Stimulated activated CD4-positive, alpha-beta T cell treated with anti-CD3 and anti-CD28 coated beads, Interleukin-4, amount 100 ng/mL, for 1 hour (primary cell): ENCODE results near the gene CCSER1.

ENCODE experiments used
- DNase-seq: peaks from one replicate; pipeline ENCODE4 v3.0.0-alpha.2; 2020

The CCSER1 gene

GRCh38 chr4:91630054-91630453, 1502.9 kb downstream of the CCSER1 start:
- no peak for DNase-seq

- DNase-seq: no peak
These were observed 1503.6 kb downstream of the CCSER1 start for GRCh38 chr4:91630764-91631163.

- no peak for DNase-seq
These were observed 1504.1 kb downstream of the CCSER1 start for GRCh38 chr4:91631335-91631734.

GRCh38 chr4:91636083-91636482, 1508.9 kb downstream of the CCSER1 start:
- DNase-seq: no peak
